GM21717 (cell line): ENCODE results near the gene HRAS.

Source experiments
- ATAC-seq: cut with Tn5 transposase; IDR thresholded peaks from one replicate; pipeline ENCODE4 v1.9.1; 2021; ENCODE audit warnings: mild to moderate bottlenecking, moderate library complexity; ENCODE audit not compliant: unreplicated experiment

HRAS gene

GRCh38 chr11:567629-568292, 32.4 kb upstream of the HRAS start:
- no peak for ATAC-seq

DNA sequence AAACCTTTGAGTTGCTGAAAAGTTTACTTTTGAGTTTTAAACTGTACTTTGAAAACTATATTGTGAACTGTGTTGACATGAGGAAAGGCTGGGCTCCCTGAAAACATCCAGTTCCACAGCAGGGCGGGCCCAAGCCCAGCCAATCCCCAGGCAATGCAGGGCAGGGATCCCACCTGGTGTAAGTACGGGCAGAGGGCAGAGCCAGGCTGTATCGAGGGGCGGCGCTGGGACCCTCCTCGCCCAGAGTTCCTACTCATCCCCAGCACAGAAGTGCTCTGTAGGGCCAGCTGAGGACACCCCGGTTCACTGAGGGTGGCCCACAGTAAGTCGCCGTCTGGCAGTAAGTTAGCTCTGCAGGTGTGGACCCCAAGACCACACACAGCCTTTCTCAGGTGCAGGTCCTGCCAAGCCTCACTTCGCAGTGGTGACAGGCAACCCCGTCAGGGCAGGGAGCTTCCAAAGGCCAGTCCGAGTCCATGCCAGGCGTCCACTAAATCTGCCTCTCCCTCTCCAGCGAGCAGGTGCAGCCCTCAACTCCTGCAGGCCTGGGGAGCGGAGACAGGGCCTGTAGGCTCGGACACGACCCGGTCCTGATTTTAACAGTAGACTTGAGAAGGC, 31.7 kb upstream of the HRAS start:
- no peak for ATAC-seq

DNA sequence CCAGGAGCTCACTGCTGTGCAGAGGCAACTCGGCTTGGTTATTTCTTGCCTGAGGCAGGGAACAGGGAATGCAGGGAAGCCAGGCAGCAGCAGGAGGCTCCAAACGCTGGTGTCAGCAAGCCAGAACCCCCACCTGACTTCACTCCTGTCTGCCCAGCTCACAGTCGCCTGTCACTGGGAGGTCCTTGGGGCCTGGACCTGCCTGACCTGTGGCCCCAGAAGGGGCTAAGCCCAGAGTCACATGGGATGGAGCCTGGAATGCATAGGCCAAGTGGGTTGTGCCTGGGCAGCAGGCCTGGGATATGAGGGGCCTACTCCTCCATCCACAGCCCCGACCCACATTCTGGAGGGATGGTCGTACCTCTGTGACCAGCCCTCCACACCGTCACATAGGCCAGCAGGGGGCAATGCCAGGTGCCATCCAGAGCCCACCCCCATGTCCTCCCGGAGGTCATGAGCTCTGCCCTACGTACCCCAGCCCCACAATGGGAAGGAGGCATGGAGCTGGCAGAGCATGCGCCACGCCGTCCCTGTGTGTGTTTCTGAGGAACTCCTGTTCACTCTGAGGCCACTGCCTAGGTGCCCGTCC, 30.6 kb upstream of the HRAS start:
- no peak for ATAC-seq

- no peak for ATAC-seq
Measured at GRCh38 chr11:563812-564578, 28.6 kb upstream of the HRAS start.

DNA sequence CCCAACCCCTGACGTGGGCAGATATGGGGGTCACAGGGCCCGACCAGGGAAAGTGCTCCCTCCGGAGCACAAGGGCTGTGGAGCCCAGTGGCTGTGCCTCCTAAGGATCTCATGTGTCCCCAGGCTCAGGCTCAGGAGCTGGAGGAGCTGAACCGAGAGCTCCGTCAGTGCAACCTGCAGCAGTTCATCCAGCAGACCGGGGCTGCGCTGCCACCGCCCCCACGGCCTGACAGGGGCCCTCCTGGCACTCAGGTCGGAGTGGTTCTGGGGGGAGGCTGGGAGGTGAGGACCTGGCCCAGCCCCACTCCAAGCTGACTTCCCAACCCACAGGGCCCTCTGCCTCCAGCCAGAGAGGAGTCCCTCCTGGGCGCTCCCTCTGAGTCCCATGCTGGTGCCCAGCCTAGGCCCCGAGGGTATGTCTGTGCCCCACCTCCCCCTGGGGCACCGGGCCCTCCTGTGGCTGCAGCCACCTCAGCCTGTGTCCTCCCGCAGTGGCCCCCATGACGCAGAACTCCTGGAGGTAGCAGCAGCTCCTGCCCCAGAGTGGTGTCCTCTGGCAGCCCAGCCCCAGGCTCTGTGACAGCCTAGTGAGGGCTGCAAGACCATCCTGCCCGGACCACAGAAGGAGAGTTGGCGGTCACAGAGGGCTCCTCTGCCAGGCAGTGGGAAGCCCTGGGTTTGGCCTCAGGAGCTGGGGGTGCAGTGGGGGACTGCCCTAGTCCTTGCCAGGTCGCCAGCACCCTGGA, 27.9 kb upstream of the HRAS start:
- no peak for ATAC-seq

DNA sequence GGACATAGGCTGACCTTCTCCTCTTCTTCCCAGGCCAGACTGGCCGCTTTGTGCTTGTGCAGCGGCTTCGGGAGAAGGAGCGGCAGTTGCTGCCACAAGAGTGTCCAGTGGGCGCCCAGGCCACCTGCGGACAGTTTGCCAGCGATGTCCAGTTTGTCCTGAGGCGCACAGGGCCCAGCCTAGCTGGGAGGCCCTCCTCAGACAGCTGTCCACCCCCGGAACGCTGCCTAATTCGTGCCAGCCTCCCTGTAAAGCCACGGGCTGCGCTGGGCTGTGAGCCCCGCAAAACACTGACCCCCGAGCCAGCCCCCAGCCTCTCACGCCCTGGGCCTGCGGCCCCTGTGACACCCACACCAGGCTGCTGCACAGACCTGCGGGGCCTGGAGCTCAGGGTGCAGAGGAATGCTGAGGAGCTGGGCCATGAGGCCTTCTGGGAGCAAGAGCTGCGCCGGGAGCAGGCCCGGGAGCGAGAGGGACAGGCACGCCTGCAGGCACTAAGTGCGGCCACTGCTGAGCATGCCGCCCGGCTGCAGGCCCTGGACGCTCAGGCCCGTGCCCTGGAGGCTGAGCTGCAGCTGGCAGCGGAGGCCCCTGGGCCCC, 26.8 kb upstream of the HRAS start:
- ATAC-seq, result no peak

GRCh38 chr11:561148-562003, 26.0 kb upstream of the HRAS start:
- peak; percentile 5 for ATAC-seq

DNA sequence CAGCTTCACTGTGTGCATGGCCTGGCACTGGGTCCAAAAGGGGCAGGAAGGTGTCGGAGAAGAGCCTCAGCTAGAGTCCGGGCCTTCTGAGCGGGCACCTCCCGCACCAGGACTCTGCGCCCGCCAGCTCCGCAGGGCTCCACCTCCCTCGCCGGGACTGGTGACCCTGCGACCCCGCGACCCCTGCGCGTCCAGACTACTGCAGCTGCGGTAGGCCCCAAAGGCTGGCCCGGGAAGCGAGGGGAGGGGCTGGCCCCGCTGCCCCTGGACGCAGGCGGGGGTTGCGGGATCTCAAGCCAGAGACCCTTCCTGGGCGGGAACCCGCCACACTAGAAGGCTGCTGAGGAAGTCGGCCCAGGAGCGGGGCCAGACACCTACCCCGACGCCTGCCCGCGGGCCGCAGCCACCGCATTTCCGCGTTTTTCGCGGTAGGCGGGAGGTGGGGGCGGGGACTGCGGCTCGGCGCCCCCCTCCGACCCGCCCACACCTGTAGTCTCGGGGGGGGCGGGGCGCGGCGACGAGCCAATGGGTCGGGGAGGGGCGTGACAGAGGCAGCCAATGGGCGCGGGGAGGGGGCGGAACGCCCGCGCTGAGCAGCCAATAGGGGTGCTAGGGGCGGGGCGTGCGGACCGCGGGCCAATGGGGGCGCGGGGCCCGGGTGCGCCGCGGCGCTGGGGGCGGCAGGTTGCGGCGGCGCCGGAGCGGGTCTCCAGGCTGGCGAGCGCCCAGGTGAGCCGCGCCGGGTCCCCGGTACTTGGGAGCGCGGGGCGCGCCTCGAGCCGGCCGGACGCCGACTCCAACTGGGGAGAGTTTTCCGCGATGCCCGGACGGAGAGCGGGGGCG, 25.1 kb upstream of the HRAS start, which contains the start of the genes LMNTD2 and RASSF7:
TSS of gene LMNTD2 (minus strand) at position 434 of the 843 bp plus-strand sequence. CDS start at position 412, 22 bp downstream.
TSS of gene RASSF7 (plus strand) at position 666 of the 843 bp plus-strand sequence. CDS start 799 bp downstream, outside the sequence.
- peak; percentile 55 for ATAC-seq

DNA sequence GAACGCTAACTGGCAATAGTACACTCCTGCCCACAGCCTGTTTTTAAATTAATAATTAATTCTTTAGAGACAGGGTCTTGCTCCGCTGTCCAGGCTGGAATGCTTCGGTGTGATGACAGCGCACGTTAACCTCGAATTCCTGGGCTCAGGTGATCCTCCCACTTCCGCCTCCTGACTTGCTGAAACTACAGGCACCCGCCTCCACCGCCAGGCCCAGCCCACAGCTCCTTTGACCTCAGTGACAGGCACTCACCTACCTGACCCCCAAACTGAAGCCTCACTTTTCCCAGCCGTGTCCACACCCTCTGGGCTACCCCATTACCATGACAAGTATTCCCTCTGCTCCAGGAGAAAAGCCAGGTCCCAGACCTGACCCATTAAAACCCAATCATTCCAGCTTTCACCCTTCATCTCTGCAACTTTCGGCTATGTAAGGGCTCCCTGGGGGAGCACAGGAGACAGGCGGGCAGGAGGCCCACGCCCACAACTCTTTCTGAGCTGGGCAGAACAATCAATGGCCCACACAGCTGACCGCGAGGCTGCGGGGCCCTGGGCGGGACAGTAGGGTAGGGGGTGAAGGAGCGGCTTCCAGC, 24.4 kb upstream of the HRAS start:
- no peak for ATAC-seq

DNA sequence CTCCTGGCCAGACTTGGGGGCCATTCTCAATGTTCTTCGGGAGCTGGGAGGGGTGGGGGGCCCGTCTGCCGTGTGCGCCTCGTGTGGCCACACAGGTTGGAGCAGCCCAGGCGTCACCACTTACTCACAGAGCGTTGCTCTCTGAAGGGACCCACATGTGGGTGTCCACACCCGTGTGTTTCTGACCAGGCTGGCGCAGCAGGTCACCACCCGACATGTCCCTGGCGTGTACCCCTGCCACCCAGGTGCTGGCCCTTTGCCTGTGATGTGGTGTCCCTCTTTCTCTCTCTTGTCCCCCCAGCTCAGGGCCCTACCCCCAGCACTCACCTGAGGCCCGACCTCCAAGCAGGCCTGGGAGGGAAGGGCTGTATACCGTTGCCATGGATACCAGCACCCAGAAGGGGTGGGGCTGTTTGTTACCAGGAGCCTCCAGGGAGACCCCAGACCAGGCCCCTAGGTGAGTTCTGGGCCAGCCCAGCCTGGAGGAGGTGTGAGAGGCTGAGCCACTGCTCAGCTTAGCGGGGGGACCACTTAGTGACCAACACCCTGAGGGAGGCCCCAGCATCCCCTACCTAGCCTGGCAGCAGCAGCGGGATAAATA, 23.7 kb upstream of the HRAS start:
- ATAC-seq, result no peak

- ATAC-seq, result no peak
Measured at GRCh38 chr11:558503-558902, 23.1 kb upstream of the HRAS start.

GRCh38 chr11:557328-558132, 22.2 kb upstream of the HRAS start:
- no peak for ATAC-seq

DNA sequence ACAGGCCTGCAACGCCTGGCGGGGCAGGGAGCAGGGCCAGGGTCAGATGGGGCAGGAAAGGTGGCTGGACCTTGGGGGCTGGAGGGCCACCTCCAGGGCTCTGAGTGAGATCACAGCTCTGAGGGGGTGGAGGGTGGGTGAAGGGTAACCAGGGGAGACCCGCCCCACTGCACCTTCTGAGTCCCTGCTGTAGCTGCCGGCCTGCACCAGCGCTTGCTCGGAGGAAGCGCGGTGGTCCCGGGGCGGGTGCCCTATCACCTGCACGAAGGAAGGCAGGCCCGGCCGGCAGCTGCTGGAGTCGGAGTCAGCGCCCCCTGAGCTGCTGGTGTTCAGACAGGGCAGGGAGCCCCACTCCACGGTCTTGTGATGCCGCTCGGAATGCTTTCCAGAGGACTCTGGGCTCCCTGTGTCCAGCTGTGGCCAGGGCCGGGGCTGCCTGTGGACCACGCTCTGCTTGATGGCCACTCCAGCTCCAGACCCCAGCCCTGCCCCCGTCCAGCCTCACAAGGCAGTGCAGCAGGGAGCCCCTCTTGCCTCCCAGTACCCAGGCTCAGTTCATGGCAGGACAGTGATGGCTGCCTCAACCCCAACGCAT, 21.4 kb upstream of the HRAS start:
- no peak for ATAC-seq

GRCh38 chr11:555780-556661, 20.6 kb upstream of the HRAS start:
- no peak for ATAC-seq

DNA sequence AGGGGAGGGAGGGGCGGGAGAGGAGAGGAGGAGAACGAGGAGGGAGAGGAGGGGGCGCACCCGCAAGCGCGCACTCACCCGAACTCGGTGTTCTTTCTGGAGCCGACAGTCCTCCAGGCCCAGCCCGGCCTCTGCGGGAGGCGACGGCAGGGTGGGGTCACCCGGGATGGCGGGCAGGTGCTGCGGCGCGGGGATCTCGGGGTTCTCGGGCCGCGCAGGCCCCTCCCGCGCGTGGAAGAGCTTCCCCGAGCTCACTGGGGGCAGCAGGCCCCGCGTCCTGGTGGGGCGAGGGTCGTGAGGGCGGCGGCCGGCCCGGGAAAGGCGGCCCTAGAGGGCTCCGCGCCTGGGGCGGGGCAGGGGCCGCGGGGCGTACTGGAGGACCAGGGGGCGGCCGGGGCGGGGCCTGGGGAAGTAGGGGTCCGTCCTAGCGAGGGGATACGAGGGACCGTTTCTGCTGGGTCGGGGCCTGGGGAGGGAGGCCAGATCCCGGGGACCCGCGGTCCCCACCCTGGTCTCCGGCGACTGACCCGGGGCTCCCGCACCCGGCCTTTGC, 19.9 kb upstream of the HRAS start:
- ATAC-seq, result no peak
